Urothelium cell line (cell line): ENCODE measurements around the gene TPO.

Experiments
- DNase-seq: peaks from one replicate; pipeline ENCODE4 v3.0.0; 2011; ENCODE audit warnings: low spot score, mixed read lengths
- FAIRE-seq: peaks from 2 replicates; lab custom pipeline; 2011; peaks lifted over from hg19 to GRCh38; lab: Jason Lieb, UNC

The TPO gene

DNA sequence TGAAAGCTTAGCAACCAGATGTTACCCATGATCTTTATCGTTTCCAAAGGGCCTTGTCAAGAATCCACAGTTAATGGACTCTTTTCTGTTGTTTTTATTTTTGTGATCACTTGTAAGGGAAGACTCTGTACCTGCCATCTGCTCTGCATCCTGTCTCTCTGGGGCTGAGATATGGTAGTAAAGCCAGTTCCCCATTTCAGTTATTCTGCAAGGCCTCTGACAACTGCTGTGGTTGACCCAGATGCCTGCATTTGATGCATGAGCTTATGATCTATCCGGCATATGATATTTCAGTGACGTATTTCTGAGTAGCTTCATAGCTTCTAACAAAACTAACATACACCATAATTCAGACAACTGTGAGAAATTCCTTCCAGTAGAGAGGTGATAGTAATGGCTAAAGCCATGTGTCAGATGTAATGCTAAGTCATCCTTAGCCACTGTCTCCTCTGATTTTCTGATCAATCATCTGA, 105.1 kb downstream of the TPO start:
- DNase-seq (no peak), FAIRE-seq (no peak)

DNA sequence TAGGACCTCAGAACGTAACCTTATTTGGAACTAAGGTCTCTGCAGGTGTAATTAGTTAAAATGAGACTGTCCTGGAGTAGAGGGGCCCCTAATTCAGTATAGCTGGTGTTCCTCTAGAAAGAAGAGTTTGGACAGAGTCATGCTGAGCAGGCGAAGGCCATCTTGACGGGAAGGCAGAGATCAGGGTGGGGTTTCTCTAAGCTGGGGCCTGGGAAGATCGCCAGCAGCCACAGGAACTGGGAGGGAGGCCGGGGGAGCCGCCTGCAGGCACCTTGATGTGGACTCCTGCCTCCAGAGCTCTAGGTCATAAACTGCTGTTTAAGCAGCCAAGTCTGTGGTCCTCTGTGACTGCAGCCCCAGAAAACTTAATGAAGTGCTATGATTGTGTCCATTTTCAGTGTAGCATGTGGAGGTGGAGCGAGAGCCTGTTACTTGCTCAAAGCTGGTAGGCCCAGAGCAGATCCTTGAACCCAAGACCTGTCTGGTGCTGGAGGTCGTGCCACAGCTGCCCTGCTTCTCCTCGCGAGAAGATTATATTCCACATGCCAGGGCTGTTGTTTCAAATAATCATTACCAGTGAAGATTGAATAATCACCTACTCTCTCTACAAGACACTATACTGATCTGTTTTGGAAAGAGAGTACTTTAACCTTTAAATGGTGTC, 105.7 kb downstream of the TPO start:
- FAIRE-seq (no peak), DNase-seq (peak; percentile 26)

DNA sequence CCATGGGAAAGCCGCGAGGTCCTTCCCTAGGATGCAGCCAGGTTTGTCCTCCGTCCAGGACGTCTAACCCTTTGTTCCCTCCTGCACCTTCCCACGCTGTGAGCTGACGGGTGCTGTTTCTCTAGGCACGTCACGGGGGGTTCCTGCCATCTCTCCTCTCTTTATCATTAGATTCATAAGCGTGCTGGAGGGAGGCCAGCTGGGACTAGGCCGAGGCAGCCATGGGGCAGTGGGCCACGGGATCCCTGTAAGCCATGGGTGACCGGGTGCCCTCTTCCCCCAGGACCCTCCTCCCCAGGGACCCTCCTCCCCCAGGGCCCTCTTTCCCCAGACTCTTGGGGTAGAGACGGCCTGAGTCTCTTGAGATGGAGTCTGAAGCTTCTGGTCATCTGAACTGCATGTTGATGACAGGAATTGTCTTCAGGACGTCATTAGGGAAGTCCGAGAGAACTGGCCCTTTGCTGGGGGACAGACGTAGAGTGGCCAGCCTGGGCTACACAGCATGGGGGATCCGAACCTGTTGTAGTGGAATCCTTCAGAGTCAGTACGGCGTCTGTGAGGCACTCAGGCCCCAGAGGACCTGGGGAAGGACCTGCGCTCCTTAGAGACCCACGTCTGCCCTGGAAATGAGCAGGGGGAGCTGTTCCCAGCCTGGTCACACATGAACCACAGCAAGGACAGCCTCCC, 108.1 kb downstream of the TPO start:
- DNase-seq (no peak), FAIRE-seq (no peak)

DNA sequence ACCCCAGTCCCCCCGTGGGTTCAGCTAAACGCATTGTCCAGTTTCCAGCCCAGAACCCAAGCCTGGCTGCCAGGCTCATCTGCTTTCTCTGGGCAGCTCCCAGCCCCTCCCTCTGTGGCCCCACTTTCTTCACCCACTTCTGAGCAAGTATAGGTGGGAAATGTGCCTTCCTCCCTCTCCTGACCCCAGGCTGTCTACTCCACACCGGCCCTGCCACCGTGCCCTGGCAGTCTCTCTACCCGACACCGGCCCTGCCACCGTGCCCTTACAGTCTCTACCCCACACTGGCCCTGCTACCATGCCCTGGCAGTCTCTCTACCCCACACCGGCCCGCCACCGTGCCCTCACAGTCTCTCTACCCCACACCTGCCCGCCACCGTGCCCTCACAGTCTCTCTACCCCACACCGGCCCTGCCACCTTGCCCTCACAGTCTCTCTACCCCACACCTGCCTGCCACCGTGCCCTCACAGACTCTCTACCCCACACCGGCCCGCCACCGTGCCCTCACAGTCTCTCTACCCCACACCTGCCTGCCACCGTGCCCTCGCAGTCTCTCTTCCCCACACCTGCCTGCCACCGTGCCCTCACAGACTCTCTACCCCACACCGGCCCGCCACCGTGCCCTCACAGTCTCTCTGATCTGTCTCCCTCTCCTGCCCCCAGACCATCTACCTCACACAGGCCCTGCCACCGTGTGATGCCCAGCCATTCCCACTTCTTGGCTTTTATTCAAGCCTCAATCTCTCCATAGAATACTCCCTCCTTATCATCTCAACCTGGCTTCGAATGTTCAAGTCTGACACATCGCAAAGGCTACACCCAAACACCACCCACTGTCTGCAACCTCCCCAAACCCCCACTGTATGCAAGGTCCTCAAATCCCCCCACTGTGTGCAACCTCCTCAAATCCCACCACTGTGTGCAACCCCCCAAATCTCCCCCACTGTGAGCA, 108.9 kb downstream of the TPO start:
- FAIRE-seq = no peak
- DNase-seq = no peak

DNA sequence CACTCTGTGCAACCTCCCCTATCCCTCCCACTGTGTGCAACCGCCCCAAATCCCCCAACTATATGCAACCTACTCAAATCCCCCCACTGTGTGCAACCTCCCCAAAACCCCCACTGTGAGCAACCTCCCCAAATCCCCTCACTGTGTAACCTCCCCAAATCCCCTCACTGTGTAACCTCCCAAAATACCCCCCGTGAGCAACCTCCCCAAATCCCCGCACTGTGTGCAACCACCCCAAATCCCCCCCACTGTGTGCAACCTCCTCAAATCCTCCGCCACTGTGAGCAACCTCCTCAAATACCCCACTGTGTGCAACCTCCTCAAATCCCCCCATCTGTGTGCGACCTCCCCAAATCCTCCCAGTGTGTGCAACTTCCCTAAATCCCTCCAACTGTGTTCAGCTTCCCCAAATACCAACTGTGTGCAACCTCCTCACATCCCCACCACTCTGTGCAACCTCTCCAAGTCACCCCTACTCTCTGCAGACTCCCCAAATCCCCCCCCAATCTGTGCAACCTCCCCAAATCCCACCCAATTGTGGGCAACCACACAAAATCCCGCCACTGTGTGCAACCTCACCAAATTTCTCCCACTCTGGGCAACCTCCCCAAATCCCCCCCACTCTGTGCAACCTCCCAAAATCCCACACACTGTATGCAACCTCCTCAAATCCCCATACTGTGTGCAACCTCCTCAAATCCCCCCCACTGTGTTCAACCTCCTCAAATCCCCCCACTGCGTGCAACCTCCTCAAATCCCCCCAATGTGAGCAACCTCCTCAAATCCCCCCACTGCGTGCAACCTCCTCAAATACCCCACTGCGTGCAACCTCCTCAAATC, 114.1 kb downstream of the TPO start:
- FAIRE-seq = no peak
- DNase-seq = no peak

DNA sequence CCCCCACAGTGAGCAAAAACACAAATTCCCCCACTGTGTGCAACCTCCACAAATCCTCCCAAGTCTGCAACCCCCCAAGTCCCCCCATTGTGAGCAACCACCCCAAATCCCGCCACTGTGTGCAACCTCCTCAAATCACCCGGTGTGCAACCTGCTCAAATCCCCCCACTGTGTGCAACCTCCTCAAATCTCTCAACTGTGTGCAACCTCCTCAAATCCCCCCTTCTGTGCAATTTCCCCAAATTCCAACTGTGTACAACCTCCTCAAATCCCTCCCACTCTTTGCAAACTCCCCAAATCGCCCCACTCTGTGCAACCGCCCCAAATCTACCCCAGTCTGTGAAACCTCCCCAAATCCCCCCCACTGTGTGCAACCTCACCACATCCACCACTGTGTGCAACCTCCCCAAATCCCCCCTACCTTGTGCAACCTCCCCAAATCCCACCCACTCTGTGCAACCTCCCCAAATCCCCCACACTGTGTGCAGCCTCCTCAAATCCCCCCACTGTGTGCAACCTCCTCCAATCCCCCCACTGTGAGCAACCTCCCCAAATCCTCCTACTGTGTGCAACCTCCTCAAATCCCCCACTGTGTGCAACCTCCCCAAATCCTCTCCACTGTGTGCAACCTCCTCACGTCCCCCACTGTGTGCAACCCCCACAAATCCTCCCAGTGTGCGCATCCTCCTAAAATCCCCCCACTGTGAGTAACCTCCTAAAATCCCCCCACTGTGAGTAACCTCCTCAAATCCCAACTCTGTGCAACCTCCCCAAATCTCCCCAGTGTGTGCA, 115.2 kb downstream of the TPO start:
- DNase-seq = no peak
- no peak for FAIRE-seq

DNA sequence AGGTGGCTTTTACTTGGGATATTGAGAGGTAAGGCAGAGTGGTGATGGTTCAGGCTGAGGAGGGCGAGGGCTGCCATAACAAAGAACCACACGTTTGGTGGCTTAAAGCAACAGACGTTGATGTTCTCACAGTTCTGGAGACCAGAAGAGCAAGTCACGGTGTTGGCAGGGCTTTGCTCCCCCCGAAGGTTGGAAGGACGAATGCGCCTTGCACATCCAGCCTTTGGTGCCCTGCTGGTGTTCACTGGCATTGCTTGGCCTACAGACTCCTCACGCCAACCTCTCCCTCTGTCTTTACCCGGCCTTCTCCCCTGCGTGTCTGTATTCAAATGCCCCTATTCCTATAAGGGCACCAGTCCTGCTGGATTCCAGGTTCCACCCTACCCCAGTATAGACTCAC, 125.4 kb downstream of the TPO start:
- DNase-seq (peak; percentile 44), FAIRE-seq (no peak)

DNA sequence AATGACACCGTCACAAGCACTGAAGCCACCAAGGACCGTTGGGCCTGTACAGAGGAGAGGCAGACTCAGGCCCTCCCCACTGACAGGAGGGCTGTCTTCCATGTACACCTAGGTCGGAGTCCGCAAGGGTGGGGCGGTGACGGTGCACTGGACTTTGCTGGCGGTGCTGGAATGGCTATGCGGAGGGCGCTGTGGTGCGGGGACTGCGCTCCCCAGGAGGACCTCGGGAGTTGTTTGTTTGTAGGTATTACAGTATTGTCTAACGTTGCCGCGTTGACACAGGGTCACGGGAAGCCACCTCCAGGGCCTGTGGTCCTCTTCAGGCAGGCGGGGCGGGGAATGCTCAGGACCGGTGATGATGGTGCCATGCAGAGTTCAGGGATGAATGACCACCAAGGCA, 126.2 kb downstream of the TPO start:
- DNase-seq = no peak
- no peak for FAIRE-seq

DNA sequence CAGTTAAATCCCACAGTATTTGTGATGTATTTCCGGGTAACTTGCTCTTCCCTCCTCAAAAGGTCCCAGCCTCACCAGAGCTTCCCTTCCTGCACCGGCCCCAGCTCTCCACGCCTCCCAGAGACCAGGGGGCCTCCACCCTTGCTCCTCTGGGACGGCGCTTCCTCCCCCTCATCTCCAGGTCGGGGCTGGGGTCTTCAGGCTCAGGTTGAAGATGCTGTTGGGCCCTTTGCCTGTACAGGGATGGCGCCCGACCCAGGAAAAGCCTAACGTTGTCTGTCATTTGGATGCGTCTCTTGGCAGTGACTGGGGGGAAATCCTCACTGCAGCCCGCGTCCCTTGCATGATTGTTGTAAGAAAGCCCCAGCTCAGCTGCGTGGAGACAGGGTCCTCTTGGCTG, 126.7 kb downstream of the TPO start:
- no peak for FAIRE-seq
- no peak for DNase-seq

DNA sequence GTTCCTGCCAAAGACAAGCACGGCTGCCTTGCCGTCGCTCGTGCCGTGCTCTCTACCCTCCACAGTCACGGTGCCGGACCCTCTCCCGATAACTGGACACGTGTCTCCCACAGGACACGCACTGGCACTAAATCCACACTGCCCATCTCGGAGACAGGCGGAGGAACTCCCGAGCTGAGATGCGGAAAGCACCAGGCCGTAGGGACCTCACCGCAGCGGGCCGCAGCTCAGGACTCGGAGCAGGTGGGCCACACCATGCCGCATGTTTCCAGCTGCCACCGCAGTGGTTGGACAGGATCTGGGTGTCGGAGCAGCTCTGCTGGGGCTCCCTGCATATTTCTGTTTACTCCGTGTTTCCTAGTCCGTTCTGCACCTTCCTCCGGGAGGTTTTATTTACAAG, 127.2 kb downstream of the TPO start:
- no peak for FAIRE-seq
- DNase-seq = no peak

DNA sequence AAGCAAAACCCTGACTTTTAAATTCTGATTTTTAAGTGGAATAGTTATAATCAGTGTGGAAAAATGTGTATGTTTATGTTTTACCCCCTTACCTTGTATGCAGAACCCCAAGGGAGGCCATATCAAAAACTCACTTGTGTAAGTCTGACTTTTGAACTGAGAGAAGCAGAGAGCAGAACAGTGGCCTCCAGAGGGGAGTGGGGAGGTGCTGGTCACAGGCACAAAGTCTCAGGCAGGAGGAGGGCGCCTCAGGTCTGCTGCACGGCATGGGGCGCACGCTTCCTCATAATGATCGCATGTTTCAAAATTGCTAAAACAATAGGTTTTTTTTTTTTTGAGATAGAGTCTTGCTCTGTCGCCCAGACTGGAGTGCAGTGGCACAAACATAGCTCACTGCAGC, 127.8 kb downstream of the TPO start:
- FAIRE-seq (no peak), DNase-seq (no peak)

DNA sequence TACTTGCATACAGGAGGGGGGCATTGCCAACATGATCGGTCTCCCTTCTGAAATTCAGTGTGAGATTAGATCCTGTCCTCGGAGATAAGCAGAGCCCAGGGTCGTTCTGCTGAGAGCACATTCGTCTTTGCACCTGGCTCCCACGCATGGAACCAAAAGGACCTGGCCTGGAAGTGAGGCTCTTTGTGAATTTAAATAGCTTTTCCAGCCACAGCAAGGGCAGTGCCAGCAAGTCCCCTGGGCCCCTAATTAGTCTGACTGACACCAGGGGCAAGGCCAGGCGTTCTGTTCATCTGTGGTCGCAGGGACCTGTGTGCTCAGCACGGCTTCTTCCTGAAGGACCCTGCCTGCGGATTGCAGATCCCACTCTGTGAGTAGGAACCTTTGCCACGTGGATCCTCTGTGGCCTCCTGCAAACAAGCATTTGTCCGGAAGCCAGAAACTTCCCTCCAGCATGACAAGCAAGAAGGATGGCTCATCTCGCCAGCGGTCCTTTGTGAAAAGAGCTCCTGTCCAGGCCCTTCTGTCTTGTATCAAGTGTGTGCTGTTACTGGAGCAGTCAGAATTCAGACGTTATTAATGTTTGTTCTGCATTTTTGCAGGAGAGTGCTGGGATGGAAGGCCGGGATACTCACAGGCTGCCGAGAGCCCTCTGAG, 128.7 kb downstream of the TPO start:
- DNase-seq (no peak), FAIRE-seq (no peak)

DNA sequence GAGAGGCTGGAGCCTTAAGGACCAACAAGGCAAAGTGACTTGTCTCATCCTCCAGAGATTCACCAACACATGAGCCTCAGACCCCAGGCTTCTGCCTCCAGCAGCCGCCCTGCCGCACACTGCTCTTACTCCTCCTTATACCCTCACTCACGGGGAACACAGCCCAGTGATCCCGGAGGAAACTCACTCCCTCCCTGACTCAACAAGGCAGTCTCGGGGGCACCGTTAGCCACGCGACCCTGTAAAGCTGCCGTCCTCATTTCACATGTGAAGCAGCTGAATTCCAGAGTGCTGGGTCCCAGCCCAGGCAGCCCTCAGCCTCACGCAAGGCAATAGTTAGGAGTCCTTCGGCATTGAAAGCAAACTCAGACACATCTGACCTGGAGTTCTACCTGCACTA, 129.7 kb downstream of the TPO start:
- DNase-seq (no peak), FAIRE-seq (no peak)

DNA sequence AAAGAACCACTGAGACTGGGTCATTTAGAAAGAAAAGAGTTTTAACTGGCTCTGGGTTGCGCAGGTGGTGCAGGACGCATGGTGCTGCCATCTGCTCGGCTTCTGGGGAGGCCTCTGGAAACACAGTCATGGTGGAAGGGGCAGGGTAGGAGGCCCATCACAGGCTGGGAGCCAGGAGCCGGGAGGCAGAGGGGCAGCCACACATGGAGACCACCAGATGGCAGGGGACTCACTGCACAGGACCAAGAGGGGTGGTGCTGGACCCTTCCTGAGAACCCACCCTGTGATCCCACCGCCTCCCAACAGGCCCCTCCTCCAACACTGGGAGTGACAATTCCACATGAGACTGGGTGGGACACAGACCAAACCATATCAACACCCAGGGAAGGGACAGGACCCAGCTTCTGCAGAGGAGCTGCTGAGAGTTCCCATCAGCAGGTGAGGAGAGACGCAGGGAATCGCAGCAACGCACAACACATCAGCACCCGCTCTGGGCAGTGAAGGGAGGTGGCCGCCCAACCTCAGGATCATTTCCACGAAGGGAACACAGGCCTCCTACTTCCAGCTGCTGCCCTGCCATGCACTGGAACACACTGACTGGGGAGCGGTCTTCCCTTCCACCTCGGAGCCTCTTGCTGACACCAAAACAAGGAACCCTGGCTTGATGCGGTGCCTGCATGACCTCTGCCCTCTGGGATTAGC, 130.7 kb downstream of the TPO start:
- DNase-seq (no peak), FAIRE-seq (no peak)

DNA sequence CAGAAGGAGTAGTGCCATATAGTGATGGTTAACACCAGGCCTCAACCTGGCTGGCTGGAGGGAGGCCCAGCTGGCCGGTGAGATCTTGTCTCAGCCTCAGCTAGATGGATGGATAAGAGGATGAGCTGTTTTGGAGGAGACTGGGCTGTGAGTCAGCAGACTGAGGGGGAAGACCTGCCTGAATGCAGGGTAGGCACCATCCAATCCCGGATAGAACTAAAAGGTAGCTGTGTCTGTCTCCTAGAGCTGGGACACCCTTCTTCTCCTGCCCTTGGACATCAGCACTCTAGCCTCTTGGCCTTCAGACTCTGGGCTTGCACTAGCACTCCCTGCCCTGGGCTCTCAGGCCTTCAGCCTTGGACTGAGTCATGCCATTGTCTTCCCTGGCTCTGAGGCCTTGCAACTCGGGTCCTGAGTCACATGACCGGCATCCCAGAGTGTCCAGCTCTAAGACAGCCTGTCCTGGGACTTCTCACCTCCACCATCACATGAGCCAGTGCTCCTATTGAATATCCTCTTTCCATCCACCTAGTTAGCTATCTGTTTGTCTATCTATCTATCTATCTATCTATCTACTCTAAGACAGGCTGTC, 131.3 kb downstream of the TPO start:
- FAIRE-seq = no peak

DNA sequence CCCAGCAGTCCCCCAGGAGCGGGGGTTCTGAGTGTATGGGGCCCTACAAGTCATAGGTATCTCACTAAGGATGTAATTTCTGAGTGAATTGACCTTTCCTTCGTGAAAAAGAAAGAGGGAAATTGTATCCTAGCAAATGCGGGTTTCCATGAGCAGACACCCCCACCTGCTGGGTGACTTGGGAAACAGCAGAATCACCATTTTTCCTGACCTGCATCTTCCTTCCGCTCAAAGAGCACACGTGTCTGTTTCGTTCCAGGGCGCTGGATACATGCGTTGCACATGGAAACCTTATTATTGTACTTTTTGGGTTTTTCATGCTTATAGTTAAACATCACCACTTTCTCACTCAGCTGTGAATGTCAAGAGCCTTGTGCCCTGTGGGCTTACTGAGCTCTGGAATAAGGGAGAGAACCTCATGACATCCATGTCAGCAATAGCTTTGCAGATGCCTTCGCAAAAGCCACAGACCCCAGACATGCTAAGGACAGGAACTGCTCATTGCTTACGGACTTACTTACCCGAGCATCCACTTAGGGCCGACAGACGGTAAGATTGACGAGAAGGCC, 132.8 kb downstream of the TPO start:
- FAIRE-seq (no peak), DNase-seq (peak; percentile 48)

More for the DNA sequence above, 131.3 kb downstream of the TPO start:
- DNase-seq = no peak

DNA sequence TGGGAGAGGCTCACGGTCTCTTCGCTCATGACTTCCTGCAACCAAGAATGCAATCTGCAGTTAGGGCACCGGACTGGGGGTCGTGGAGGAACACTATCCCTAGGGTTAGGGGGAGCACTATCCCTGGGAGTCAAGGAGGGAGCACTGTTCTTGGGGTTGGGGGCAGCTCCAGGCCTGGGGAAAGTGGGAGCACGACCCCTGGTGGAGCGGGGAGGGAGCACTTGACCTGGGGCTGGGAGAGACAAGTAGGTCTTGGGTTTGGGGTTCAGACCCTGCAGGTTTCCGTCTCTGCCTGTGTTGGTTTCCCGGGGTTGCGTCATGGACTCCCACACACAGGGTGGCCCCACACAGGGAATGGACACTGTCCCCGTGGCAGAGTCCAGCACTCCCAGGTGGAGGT, 133.6 kb downstream of the TPO start:
- FAIRE-seq = no peak
- DNase-seq = no peak
